Dermis blood vessel endothelial cell (primary cell): ENCODE data around the gene ZNF486. TPM values are rescaled to one million over a fixed set of nuclear protein-coding genes. Genes with fewer than 3 reads are reported as not detected.
A peak's percentile ranks its signal among the peaks of the same experiment; 100 is the strongest.
"Not testable (repeated sequence)": the region's sequence is repeated elsewhere in the genome, so short reads cannot be mapped to it uniquely, and the experiment has no call there.

Experiments used
- DNase-seq: peaks from one replicate; pipeline ENCODE4 v3.0.0; 2010
- total RNA-seq: library from RNA; depleted of rRNA; stranded (reverse); fragments of >200 nt; gene quantifications from 2 replicates; pipeline ENCODE4 v1.2.3, GENCODE V29; 2014

ZNF486 gene
- 8.8 and 12.6 TPM in 2 replicates for total RNA-seq

- peak; percentile 97 for DNase-seq
Observed at GRCh38 chr19:20167020-20167644, at the start of gene ZNF486. Gene ZNF486 (plus strand): TSS chr19:20167214. CDS start chr19:20167331, 117 bp downstream.

- not testable (repeated sequence) for DNase-seq
Observed at GRCh38 chr19:20118064-20118839, 48.8 kb upstream of the ZNF486 start.

- no peak for DNase-seq
Observed at GRCh38 chr19:20124879-20125278, 42.1 kb upstream of the ZNF486 start.

- not testable (repeated sequence) for DNase-seq
Observed at GRCh38 chr19:20132933-20133332, 34.1 kb upstream of the ZNF486 start.

GRCh38 chr19:20137714-20138113, 29.3 kb upstream of the ZNF486 start:
- not testable (repeated sequence) for DNase-seq

GRCh38 chr19:20151617-20152145, 15.3 kb upstream of the ZNF486 start:
- no peak for DNase-seq

- DNase-seq, result not testable (repeated sequence)
Observed at GRCh38 chr19:20152506-20152905, 14.5 kb upstream of the ZNF486 start.

- DNase-seq, result no peak
Observed at GRCh38 chr19:20153281-20153680, 13.7 kb upstream of the ZNF486 start.

GRCh38 chr19:20154636-20155035, 12.4 kb upstream of the ZNF486 start:
- DNase-seq, result no peak

- DNase-seq, result no peak
Observed at GRCh38 chr19:20162821-20163220, 4.2 kb upstream of the ZNF486 start.

- no peak for DNase-seq
Observed at GRCh38 chr19:20164456-20164855, 2.6 kb upstream of the ZNF486 start.

- DNase-seq, result no peak
Observed at GRCh38 chr19:20165971-20166592, 932 bp upstream of the ZNF486 start.

GRCh38 chr19:20167651-20168122, 673 bp downstream of the ZNF486 start:
- peak; percentile 67 for DNase-seq

- no peak for DNase-seq
Observed at GRCh38 chr19:20171285-20171684, 4.3 kb downstream of the ZNF486 start.

GRCh38 chr19:20175848-20176247, 8.8 kb downstream of the ZNF486 start:
- DNase-seq, result not testable (repeated sequence)

GRCh38 chr19:20179956-20180355, 12.9 kb downstream of the ZNF486 start:
- DNase-seq, result not testable (repeated sequence)

- DNase-seq, result no peak
Observed at GRCh38 chr19:20182222-20182785, 15.3 kb downstream of the ZNF486 start.

GRCh38 chr19:20186174-20186573, 19.2 kb downstream of the ZNF486 start:
- no peak for DNase-seq

GRCh38 chr19:20197747-20198146, 30.7 kb downstream of the ZNF486 start:
- DNase-seq, result no peak

- no peak for DNase-seq
Observed at GRCh38 chr19:20209051-20209450, 42.0 kb downstream of the ZNF486 start.

GRCh38 chr19:20214366-20214765, 47.4 kb downstream of the ZNF486 start:
- DNase-seq, result not testable (repeated sequence)

- DNase-seq, result not testable (repeated sequence)
Observed at GRCh38 chr19:20221605-20222004, 54.6 kb downstream of the ZNF486 start.

GRCh38 chr19:20233105-20233504, 66.1 kb downstream of the ZNF486 start:
- DNase-seq, result no peak
